Prostate gland (tissue), 2 donors: ENCODE results near the gene CATSPER1. TPM values are rescaled to one million over a fixed set of nuclear protein-coding genes. Genes with fewer than 3 reads are reported as not detected.
A peak's percentile ranks its signal among the peaks of the same experiment; 100 is the strongest.

ENCODE experiments used
- DNase-seq: peaks from one replicate; pipeline ENCODE4 v3.0.0-alpha.2; 2019; ENCODE audit warnings: low spot score
- H3K27ac ChIP-seq, 2 donors: fragments of 200-600 bp; sonication (generic); 2 replicates each; pipeline ENCODE4 v1.5.1; 2017 to 2019
- H3K27me3 ChIP-seq: fragments of 200-600 bp; sonication (generic); replicated peaks from 2 replicates; pipeline ENCODE4 v1.5.1; 2019; ENCODE audit not compliant: insufficient read depth
- H3K36me3 ChIP-seq, 2 donors: fragments of 200-600 bp; sonication (generic); 1 replicate in 1 of 2; 2 replicates in 1 of 2; pipeline versions ENCODE4 v1.5.1 to v1.8.1; 2017 to 2019
- H3K4me1 ChIP-seq: fragments of 200-600 bp; sonication (generic); replicated peaks from 2 replicates; pipeline ENCODE4 v1.5.1; 2019
- H3K4me3 ChIP-seq, 2 donors: fragments of 200-600 bp; sonication (generic); 2 replicates each; pipeline ENCODE4 v1.5.1; 2017 to 2019
- H3K9me3 ChIP-seq: fragments of 200-600 bp; sonication (generic); 2 replicates; pipeline ENCODE4 v1.5.1; 2017
- POLR2A ChIP-seq: fragments of 450-650 bp; IDR thresholded peaks from one replicate; pipeline ENCODE4 v1.6.1; 2016; ENCODE audit warnings: antibody characterized with exemption, mild to moderate bottlenecking
- POLR2AphosphoS5 ChIP-seq: sonication (generic); formaldehyde crosslinking; IDR thresholded peaks from one replicate; pipeline ENCODE4 v1.6.1; 2017; ENCODE audit warnings: antibody characterized with exemption
- WGBS: methylation state at CpG from one replicate; pipeline ENCODE4 v1.1.5; 2018; 5-methylcytosine and 5-hydroxymethylcytosine counted together
- intact Hi-C: fragments of 100-400 bp; cut with DNase I; formaldehyde crosslinking; loops from one replicate; pipeline ENCODE4 v1.14.2; 2022
- total RNA-seq, 2 donors: library from RNA; depleted of rRNA; stranded (reverse); fragments of >200 nt; gene quantifications; one replicate each; pipeline ENCODE4 v1.1.0, GENCODE V29; 2016
- TF ChIP-seq, protein P1 (sequence below), 4 experiments: fragments of 200-600 bp in 2 of 4; fragments of 450-650 bp in 2 of 4; sonication (generic) in 2 of 4; IDR thresholded peaks; 1 replicate in 3 of 4; 2 replicates in 1 of 4; pipeline ENCODE4 v1.5.1; 2016 to 2019; ENCODE audit warnings: antibody characterized with exemption in 4 of 4, mild to moderate bottlenecking in 2 of 4, moderate library complexity in 2 of 4

Gene CATSPER1
- under 1 TPM in 1 of 2 donors, not detected in 1; 0.85 TPM for total RNA-seq

DNA sequence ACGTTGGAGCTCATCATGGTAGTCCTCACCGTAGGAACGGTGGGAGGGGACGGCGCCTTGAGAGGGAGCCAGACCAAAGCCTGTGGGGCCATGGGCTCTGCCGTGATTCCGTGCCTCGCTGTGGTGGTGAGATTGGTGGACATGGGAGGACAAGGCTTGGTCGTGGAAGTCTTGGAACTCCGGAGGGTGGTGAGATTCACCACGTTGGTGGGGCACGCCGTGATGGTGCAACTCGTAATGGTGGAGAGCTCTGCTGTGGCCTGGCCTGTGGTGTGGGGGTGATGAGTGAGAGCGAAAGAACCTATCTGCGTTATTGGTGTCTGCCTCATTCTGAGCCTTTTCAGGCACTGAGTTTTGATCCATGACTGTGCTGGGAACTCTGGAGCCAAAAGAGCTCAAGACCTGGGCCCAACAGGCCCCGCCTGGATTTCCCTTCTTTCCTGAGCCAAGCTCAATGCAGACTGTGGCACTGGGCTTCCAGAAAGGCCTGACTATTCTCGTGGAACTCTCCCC is at the start of gene CATSPER1:
Gene CATSPER1, minus strand, starts transcription at position 463 of the 513 bp plus-strand sequence. Its CDS starts 100 bp downstream, at position 363.
- WGBS: 93% methylated on average over 18 of the region's 18 CpGs
- TF ChIP-seq POLR2A (no peak), POLR2AphosphoS5 (no peak)
- TF ChIP-seq, protein P1, sequence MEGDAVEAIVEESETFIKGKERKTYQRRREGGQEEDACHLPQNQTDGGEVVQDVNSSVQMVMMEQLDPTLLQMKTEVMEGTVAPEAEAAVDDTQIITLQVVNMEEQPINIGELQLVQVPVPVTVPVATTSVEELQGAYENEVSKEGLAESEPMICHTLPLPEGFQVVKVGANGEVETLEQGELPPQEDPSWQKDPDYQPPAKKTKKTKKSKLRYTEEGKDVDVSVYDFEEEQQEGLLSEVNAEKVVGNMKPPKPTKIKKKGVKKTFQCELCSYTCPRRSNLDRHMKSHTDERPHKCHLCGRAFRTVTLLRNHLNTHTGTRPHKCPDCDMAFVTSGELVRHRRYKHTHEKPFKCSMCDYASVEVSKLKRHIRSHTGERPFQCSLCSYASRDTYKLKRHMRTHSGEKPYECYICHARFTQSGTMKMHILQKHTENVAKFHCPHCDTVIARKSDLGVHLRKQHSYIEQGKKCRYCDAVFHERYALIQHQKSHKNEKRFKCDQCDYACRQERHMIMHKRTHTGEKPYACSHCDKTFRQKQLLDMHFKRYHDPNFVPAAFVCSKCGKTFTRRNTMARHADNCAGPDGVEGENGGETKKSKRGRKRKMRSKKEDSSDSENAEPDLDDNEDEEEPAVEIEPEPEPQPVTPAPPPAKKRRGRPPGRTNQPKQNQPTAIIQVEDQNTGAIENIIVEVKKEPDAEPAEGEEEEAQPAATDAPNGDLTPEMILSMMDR (IDR thresholded peaks at IDR 0.05): no peak
- intact Hi-C loops: no loop called here
- no peaks in the 10 kb centered on the region for H3K9me3 ChIP-seq
- H3K27ac ChIP-seq: no peak within 1 kb of the TSS
- H3K4me3 ChIP-seq: no peak within 1 kb of the TSS
- no peaks in the 10 kb centered on the region for H3K27me3 ChIP-seq
- H3K4me1 ChIP-seq: no peaks in the 10 kb centered on the region
- no peaks in the 10 kb centered on the region for H3K36me3 ChIP-seq
- no peak for DNase-seq

DNA sequence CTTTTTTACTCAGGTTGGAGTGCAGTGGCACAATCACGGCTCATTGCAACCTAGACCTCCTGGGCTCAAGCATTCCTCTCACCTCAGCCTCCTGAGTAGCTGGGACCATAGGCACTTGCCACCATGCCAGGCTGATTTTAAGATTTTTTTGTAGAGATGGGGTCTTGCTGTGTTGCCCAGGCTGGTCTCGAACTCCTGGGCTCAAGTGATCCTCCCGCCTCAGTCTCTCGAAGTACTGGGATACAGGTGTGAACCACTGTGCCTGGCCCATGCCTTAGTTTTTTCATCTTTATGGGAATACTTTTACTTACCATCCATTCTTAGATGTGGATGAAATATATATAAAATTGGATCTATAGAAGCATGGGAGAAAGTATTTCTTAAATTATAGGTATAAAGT is 49.0 kb upstream of the CATSPER1 start:
- H3K36me3 ChIP-seq: no peaks in the 10 kb centered on the region
- 94% methylated on average over 4 of the region's 4 CpGs for WGBS
- H3K4me3 ChIP-seq: no peak overlapping the region
- no peak overlapping the region for H3K27ac ChIP-seq
- DNase-seq: no peak
- H3K9me3 ChIP-seq: no peaks in the 10 kb centered on the region
- TF ChIP-seq POLR2A (no peak), POLR2AphosphoS5 (no peak)
- TF ChIP-seq, protein P1 (IDR thresholded peaks at IDR 0.05): no peak
- intact Hi-C loops: no loop called here
- H3K4me1 ChIP-seq: peaks cover 5% of the 10 kb centered on the region
- H3K27me3 ChIP-seq: no peaks in the 10 kb centered on the region

DNA sequence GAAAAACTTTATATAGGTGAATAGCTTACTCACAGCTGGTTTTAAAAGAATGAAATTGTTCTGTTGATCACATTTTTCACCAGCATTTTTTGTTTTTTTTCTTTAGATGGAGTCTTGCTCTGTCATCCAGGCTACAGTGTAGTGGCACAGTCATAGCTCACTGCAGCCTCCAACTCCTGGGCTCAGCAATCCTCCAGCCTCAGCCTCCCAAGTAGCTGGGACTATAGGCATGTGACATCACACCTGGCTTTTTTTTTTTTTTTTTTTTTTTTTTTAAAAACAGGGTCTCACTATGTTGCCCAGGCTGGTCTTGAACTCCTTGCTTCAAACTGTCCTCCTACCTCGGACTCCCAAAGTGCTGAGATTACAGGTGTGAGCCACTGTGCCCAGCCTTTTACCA is 47.4 kb upstream of the CATSPER1 start:
- intact Hi-C loops: no loop called here
- H3K9me3 ChIP-seq: no peaks in the 10 kb centered on the region
- DNase-seq: no peak
- H3K4me3 ChIP-seq: no peak overlapping the region
- H3K27ac ChIP-seq: no peak overlapping the region
- TF ChIP-seq, protein P1 (IDR thresholded peaks at IDR 0.05): no peak
- TF ChIP-seq POLR2A: no peak
- no peak for TF ChIP-seq POLR2AphosphoS5
- H3K27me3 ChIP-seq: no peaks in the 10 kb centered on the region
- H3K4me1 ChIP-seq: peaks cover 5% of the 10 kb centered on the region
- WGBS: 100% methylated on average over 1 of the region's 1 CpG
- no peaks in the 10 kb centered on the region for H3K36me3 ChIP-seq

DNA sequence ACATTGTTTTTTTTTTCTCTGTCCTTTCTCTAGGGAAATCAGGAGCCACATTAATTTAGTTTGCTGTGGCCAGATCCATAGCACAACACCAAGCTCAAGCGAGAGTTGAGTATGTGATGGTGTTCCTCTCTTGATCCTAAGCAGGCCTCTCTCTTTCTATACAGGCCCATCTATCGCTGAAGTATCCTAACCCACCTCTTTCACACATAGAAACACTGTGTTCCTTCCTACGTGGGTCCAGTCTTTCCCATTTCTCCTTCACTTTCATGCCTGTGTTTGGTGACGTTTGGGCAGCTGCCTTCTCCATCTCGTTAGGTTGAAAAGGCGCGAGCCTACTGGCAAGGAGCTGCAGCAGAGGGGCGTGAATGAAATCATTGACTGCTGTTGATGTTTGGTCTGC is 46.2 kb upstream of the CATSPER1 start:
- Histone ChIP-seq H3K4me1 (peaks cover 5% of the 10 kb centered on the region), H3K27me3 (no peaks in the 10 kb centered on the region), H3K9me3 (no peaks in the 10 kb centered on the region), H3K4me3 (no peak overlapping the region), H3K27ac (no peak overlapping the region), H3K36me3 (peaks cover 0 to 10% of the 10 kb centered on the region in 2 donors)
- no peak for TF ChIP-seq POLR2AphosphoS5
- TF ChIP-seq, protein P1 (IDR thresholded peaks at IDR 0.05): no peak
- TF ChIP-seq POLR2A: no peak
- intact Hi-C loops: no loop called here
- WGBS: 77% methylated on average over 8 of the region's 8 CpGs
- DNase-seq: no peak

DNA sequence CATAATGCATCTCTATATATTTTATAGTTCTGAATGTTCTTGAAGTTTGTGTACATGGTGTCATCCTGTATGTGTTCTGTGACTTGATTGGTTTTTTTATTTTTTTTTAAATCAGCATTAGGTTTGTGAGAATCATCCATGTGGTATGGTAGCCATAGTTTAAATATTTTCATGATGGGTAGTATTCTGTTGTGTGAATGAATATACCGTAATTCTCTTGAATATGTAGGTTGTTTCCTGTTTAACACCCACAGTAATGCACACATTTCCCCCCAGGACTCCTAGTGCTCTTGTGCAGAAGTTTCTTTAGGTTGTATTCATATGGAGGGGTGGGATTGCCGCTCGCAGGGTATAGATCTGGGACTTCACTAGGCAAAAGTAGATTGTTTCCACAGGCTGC is 45.8 kb upstream of the CATSPER1 start:
- intact Hi-C loops: no loop called here
- Histone ChIP-seq H3K4me1 (peaks cover 5% of the 10 kb centered on the region), H3K9me3 (no peaks in the 10 kb centered on the region), H3K4me3 (no peak overlapping the region), H3K36me3 (peaks cover 0 to 13% of the 10 kb centered on the region in 2 donors), H3K27ac (peak overlapping the region; percentile 87 to 95), H3K27me3 (no peaks in the 10 kb centered on the region)
- DNase-seq: no peak
- 89% methylated on average over 3 of the region's 3 CpGs for WGBS
- TF ChIP-seq POLR2AphosphoS5 (no peak), POLR2A (no peak)
- TF ChIP-seq, protein P1 (IDR thresholded peaks at IDR 0.05): no peak
